H1 (cell line): ENCODE measurements around the gene MDM1.

Source experiments
- KDM1A ChIP-seq: fragments of 200-600, 300-600 bp; sonication (generic); IDR thresholded peaks from 2 replicates; pipeline ENCODE4 v1.7.1; 2016; ENCODE audit warnings: mild to moderate bottlenecking, low read length, borderline replicate concordance
- NRF1 ChIP-seq: IDR thresholded peaks from 2 replicates; pipeline ENCODE4 v1.6.1; 2011; ENCODE audit warnings: mild to moderate bottlenecking, low read depth, low read length, improper control_type of control experiment
- PHF8 ChIP-seq: fragments of 200-600 bp; sonication (generic); conservative IDR thresholded peaks from 2 replicates; pipeline ENCODE4 v1.7.1; 2012; ENCODE audit warnings: low read depth, mild to moderate bottlenecking, inconsistent platforms, low read length, moderate library complexity
- TF ChIP-seq, protein P1 (sequence below), 3 experiments: IDR thresholded peaks; 1 replicate in 2 of 3; 2 replicates in 1 of 3; pipeline versions ENCODE4 v1.5.1 to v1.6.1; 2011; ENCODE audit warnings: low read length in 3 of 3, mild to moderate bottlenecking in 3 of 3, inconsistent platforms in 2 of 3, low read depth in 1 of 3, moderate library complexity in 1 of 3; ENCODE audit not compliant: insufficient read depth in 1 of 3; ENCODE audit errors: control extremely low read depth in 1 of 3

DNA sequence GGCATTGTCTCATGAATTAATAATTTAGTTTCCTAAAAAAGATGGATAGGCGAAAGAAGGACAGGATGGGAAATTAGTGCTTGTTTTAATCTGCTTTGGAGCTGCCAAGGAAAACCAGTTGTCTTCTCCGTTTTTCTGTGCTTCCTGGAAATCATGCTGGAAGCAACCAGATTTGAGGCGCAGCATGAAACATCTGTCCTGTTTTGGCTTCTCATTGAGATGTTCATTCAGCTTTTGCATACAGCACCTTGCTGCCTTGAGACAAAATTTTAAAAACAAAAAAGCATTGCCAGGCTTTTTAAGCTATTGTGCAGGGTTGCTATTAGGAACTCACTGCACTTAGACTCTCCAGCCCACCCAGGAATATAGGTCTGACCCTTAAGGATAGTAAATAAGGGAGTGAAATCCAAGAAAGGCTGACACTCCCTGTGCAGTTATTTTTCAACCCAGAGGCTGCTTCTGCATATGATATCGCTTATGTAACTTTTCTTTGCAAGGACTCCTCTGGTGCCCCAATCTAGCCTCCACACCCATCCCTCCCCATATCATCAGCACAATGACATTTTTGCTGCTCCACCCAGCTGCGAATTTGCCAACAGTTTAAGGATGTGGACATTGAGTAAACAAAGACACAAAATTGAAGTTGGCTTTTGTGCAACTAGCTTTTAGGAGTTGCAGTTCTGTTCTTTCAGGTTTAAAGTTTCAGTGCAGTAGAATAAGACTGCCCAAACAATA is 46.9 kb upstream of the MDM1 start:
- TF ChIP-seq, protein P1, sequence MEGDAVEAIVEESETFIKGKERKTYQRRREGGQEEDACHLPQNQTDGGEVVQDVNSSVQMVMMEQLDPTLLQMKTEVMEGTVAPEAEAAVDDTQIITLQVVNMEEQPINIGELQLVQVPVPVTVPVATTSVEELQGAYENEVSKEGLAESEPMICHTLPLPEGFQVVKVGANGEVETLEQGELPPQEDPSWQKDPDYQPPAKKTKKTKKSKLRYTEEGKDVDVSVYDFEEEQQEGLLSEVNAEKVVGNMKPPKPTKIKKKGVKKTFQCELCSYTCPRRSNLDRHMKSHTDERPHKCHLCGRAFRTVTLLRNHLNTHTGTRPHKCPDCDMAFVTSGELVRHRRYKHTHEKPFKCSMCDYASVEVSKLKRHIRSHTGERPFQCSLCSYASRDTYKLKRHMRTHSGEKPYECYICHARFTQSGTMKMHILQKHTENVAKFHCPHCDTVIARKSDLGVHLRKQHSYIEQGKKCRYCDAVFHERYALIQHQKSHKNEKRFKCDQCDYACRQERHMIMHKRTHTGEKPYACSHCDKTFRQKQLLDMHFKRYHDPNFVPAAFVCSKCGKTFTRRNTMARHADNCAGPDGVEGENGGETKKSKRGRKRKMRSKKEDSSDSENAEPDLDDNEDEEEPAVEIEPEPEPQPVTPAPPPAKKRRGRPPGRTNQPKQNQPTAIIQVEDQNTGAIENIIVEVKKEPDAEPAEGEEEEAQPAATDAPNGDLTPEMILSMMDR (IDR thresholded peaks at IDR 0.05; ENCODE audit: control extremely low read depth in 1 of 3, insufficient read depth in 1 of 3, low read depth in 1 of 3, low read length in 3 of 3), result no peak
- TF ChIP-seq KDM1A (no peak), NRF1 (no peak), PHF8 (no peak)
